PC-9 (cell line): ENCODE data around the gene MED12.

ENCODE experiments used
- CTCF ChIP-seq: fragments of 200-600 bp; sonication (generic); conservative IDR thresholded peaks from 2 replicates; pipeline ENCODE4 v1.6.1; 2017; ENCODE audit warnings: mixed run types, antibody characterized with exemption, mild to moderate bottlenecking, moderate library complexity
- EZH2 ChIP-seq: fragments of 200-600 bp; sonication (generic); IDR thresholded peaks from 2 replicates; pipeline ENCODE4 v1.8.0; 2017; ENCODE audit warnings: antibody characterized with exemption, low read depth

- no peak for TF ChIP-seq CTCF
- no peak for TF ChIP-seq EZH2
These were observed 48.8 kb downstream of the MED12 start for GRCh38 chrX:71167031-71167781.
